Erythroblast (primary cell): ENCODE measurements around the gene PLA2G6.

ENCODE experiments used
- GATA1 ChIP-seq: IDR thresholded peaks from 2 replicates; pipeline ENCODE4 v1.6.1; 2011; ENCODE audit warnings: low read depth, mild to moderate bottlenecking, control low read depth, low read length, moderate library complexity
- POLR2A ChIP-seq: IDR thresholded peaks from 2 replicates; pipeline ENCODE4 v1.6.1; 2011; ENCODE audit warnings: mild to moderate bottlenecking, low read length

DNA sequence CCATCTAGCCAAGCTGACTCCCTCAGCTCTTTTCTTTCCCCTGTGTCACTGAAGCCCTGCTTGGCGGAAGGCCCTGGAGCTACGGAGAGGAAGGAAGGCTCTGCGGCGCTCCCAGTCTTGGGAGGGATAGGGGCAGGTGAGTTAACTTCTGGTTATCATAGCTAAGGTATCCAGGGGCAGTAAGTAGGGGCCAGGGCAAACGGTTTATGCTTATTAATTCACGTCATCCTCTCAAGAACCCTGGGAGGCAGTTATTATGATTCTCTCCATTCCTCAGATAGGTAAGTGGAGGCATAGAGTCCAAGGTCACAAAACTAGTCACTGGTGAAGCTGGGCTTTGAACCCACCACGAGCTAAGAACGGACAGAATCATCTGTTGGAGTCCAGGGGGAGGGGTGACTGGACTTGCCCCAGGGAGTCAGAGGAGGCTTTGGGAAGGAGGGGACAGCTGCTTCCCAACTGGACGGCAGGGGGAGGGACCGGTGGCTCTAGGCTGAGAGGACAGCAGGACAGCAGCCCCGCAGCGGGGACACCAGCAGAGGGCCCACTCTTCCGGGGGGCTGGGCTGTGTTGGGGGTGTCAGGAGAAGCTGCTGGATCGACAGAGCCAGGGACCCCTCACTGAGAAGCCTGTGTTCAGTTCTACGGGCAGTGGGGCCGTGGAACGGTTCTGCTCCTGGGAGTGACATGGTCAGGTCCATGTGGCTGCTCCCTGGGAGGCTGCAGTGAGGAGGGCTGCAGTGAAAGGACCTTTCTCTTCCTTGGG is 74.6 kb downstream of the PLA2G6 start:
- TF ChIP-seq POLR2A (no peak), GATA1 (no peak)
